ENCODE measurements around the gene TUBB2B. TPM values are rescaled to one million over a fixed set of nuclear protein-coding genes. Genes with fewer than 3 reads are reported as not detected.

The TUBB2B gene
- total and polyA plus RNA-seq, 9 of the 15 experiments (the other 6 are each of a cell fraction or from before 2014, with no cell fraction given): 0.11 to 9.7 (median 4.6) TPM

DNA sequence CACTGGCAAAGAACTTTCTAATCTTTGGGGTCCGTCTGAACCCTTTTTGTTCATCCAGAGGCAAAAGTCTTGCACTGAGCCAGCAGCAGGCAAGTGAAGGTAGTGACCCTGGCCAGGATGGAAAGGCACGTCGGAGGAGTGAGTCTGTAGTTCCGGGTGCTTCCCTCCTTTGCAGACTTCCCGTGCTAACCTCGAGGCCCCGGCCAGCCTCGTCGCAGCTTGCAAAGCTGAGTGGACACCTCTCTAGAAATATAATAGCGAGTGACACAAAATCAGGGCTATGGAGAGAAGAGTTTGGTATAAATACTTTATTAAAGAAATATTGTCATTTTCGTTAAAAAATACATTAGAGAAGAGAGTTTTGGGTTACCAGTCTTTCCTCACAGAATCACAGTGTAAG, 41.2 kb upstream of the TUBB2B start:
- WGBS (ENCODE audit: insufficient coverage, low coverage, missing lambda C conversion rate): 89% methylated on average over 11 of the region's 11 CpGs
- H3K9ac ChIP-seq (ENCODE audit: insufficient read depth in 1 of 2, low read depth in 2 of 2, low read length in 2 of 2): no peak overlapping the region
- DNase-seq (ENCODE audit: extremely low read depth in 1 of 4, low spot score in 3 of 4) (no peak), ATAC-seq (no peak), FAIRE-seq (no peak)
- peaks cover 92% of the 10 kb centered on the region for H3K36me3 ChIP-seq (ENCODE audit: control insufficient read depth, insufficient read depth, low read length)
- intact Hi-C loops (cut with micrococcal nuclease): no loop called here
- no peak overlapping the region for H3K4me2 ChIP-seq (ENCODE audit: insufficient read depth, low read length)
- H3K27ac ChIP-seq (ENCODE audit: extremely low read depth, low read depth, low read length): no peak overlapping the region
- no peaks in the 10 kb centered on the region for H3K9me3 ChIP-seq (replicated peaks; ENCODE audit: control insufficient read depth, insufficient read depth, low read depth, low read length)
- ChIA-PET POLR2A (no interaction called here), CTCF (ENCODE audit: low intra/inter-chr PET ratio) (no interaction called here)
- H4K20me1 ChIP-seq (replicated peaks; ENCODE audit: control insufficient read depth, insufficient read depth, low read length): peaks cover 18% of the 10 kb centered on the region; the same call in 1 of the 2 replicates
- TF ChIP-seq, protein P1, sequence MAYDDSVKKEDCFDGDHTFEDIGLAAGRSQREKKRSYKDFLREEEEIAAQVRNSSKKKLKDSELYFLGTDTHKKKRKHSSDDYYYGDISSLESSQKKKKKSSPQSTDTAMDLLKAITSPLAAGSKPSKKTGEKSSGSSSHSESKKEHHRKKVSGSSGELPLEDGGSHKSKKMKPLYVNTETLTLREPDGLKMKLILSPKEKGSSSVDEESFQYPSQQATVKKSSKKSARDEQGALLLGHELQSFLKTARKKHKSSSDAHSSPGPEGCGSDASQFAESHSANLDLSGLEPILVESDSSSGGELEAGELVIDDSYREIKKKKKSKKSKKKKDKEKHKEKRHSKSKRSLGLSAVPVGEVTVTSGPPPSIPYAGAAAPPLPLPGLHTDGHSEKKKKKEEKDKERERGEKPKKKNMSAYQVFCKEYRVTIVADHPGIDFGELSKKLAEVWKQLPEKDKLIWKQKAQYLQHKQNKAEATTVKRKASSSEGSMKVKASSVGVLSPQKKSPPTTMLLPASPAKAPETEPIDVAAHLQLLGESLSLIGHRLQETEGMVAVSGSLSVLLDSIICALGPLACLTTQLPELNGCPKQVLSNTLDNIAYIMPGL (CRISPR knock-in tag; IDR thresholded peaks at IDR 0.05): no peak
- no peak for TF ChIP-seq ZBTB7A (IDR thresholded peaks at IDR 0.05; ENCODE audit: borderline replicate concordance, control insufficient read depth, low read depth, low read length)
- TF ChIP-seq ZNF274 (IDR thresholded peaks at IDR 0.05; ENCODE audit: borderline replicate concordance, low read depth, low read length): no peak
- in situ Hi-C loops (cut with MboI): no loop called here
- no peak overlapping the region for H3K4me3 ChIP-seq
- BruUV-seq (replicated peaks): no TSS peak
- H3K4me1 ChIP-seq (replicated peaks in 1 of 2; ENCODE audit: control insufficient read depth in 2 of 2, insufficient read depth in 2 of 2, low read length in 2 of 2): peaks cover 0 to 7% of the 10 kb centered on the region in 2 experiments; a peak in 1 of 5 replicates
- no peak overlapping the region for H2AFZ ChIP-seq (ENCODE audit: low read depth, low read length)
- peaks cover 8% of the 10 kb centered on the region for H3K9me1 ChIP-seq (ENCODE audit: control insufficient read depth, insufficient read depth, low read length)
- peaks cover 44% of the 10 kb centered on the region for H3K79me2 ChIP-seq (ENCODE audit: control insufficient read depth, insufficient read depth, low read length)
- no peaks in the 10 kb centered on the region for H3K27me3 ChIP-seq (ENCODE audit: control insufficient read depth in 2 of 2, insufficient read depth in 2 of 2, low read length in 2 of 2)

GRCh38 chr6:3267162-3267561, 39.7 kb upstream of the TUBB2B start:
- FAIRE-seq (no peak), DNase-seq (ENCODE audit: extremely low read depth in 1 of 4, low spot score in 3 of 4) (no peak), ATAC-seq (no peak)
- H3K4me1 ChIP-seq (replicated peaks in 1 of 2; ENCODE audit: control insufficient read depth in 2 of 2, insufficient read depth in 2 of 2, low read length in 2 of 2): no peaks in the 10 kb centered on the region; a peak in 2 of 5 replicates
- no peak overlapping the region for H3K4me2 ChIP-seq (ENCODE audit: insufficient read depth, low read length)
- no peak overlapping the region for H3K9ac ChIP-seq (ENCODE audit: insufficient read depth in 1 of 2, low read depth in 2 of 2, low read length in 2 of 2)
- H3K27me3 ChIP-seq (ENCODE audit: control insufficient read depth in 2 of 2, insufficient read depth in 2 of 2, low read length in 2 of 2): no peaks in the 10 kb centered on the region
- peaks cover 60% of the 10 kb centered on the region for H3K79me2 ChIP-seq (ENCODE audit: control insufficient read depth, insufficient read depth, low read length)
- H3K9me3 ChIP-seq (replicated peaks; ENCODE audit: control insufficient read depth, insufficient read depth, low read depth, low read length): no peaks in the 10 kb centered on the region
- peaks cover 10% of the 10 kb centered on the region for H3K9me1 ChIP-seq (ENCODE audit: control insufficient read depth, insufficient read depth, low read length)
- H4K20me1 ChIP-seq (replicated peaks; ENCODE audit: control insufficient read depth, insufficient read depth, low read length): peaks cover 28% of the 10 kb centered on the region
- intact Hi-C loops (cut with micrococcal nuclease) (no loop called here), in situ Hi-C loops (cut with MboI) (no loop called here)
- CTCF ChIA-PET (ENCODE audit: low intra/inter-chr PET ratio): no interaction called here
- POLR2A ChIA-PET: interaction anchor here (0.7 to 1.3 kb wide), 4 partner anchors 16 to 110 kb away, joined by 3 to 6 read pairs (median 4); partner anchors contain the start of gene TUBB2A
- WGBS (ENCODE audit: insufficient coverage, low coverage, missing lambda C conversion rate): 73% methylated on average over 5 of the region's 5 CpGs
- H3K36me3 ChIP-seq (ENCODE audit: control insufficient read depth, insufficient read depth, low read length): peaks cover 94% of the 10 kb centered on the region
- H3K4me3 ChIP-seq: no peak overlapping the region
- no peak overlapping the region for H2AFZ ChIP-seq (ENCODE audit: low read depth, low read length)
- no TSS peak for BruUV-seq (replicated peaks)
- TF ChIP-seq ZNF41 (CRISPR knock-in tag; conservative IDR thresholded peaks at IDR 0.05) (no peak), POLR2G (IDR thresholded peaks at IDR 0.05; ENCODE audit: low read depth, low read length) (peak; percentile 37; the same call in 1 of the 2 replicates)
- no peak overlapping the region for H3K27ac ChIP-seq (ENCODE audit: extremely low read depth, low read depth, low read length)
